B cell (primary cell): ENCODE measurements around the gene ACSF2. TPM values are rescaled to one million over a fixed set of nuclear protein-coding genes. Genes with fewer than 3 reads are reported as not detected.
A peak's percentile ranks its signal among the peaks of the same experiment; 100 is the strongest.
"Not testable (repeated sequence)": the region's sequence is repeated elsewhere in the genome, so short reads cannot be mapped to it uniquely, and the experiment has no call there.

ENCODE experiments used
- ATAC-seq: fragments of 200-7000 bp; cut with Tn5 transposase; one replicate; pipeline ENCODE4 v1.10.0; 2021; ENCODE audit warnings: low read depth, mild to moderate bottlenecking, moderate number of reproducible peaks, moderate library complexity
- CTCF ChIA-PET: fragments of 350-600 bp; sonication (Branson Sonifier 250); formaldehyde crosslinking; loops from one replicate; lab custom pipeline; 2021; ENCODE audit warnings: antibody characterized with exemption, inconsistent platforms; lab: Charles Lee
- POLR2A ChIA-PET: fragments of 350-600 bp; sonication (Branson Sonifier 250); formaldehyde crosslinking; loops from one replicate; lab custom pipeline; 2021; ENCODE audit warnings: antibody characterized with exemption; lab: Charles Lee
- DNase-seq: peaks from one replicate; pipeline ENCODE4 v3.0.0; 2013
- H2AFZ ChIP-seq: 2 replicates; pipeline ENCODE4 v1.6.1; 2012; ENCODE audit warnings: mild to moderate bottlenecking, low read depth, low read length; ENCODE audit not compliant: insufficient read depth, poor library complexity, severe bottlenecking
- H3K27ac ChIP-seq, 2 donors: 1 replicate in 1 of 2; 2 replicates in 1 of 2; pipeline ENCODE4 v1.5.1; 2012 to 2013; ENCODE audit warnings: low read length in 2 of 2, mild to moderate bottlenecking in 2 of 2, moderate library complexity in 1 of 2
- H3K27me3 ChIP-seq, 4 experiments: fragments of 200-600 bp in 1 of 4; sonication (generic) in 1 of 4; replicated peaks in 1 of 4; 1 replicate in 2 of 4; 2 replicates in 2 of 4; pipeline versions ENCODE4 v1.6.1 to v1.7.0; 2013 to 2016; ENCODE audit warnings: low read length in 3 of 4, mild to moderate bottlenecking in 2 of 4, mixed read lengths in 1 of 4, moderate library complexity in 1 of 4; ENCODE audit not compliant: insufficient read depth in 4 of 4, control insufficient read depth in 3 of 4; ENCODE audit errors: control extremely low read depth in 1 of 4
- H3K36me3 ChIP-seq, 2 experiments: replicated peaks in 1 of 2; 1 replicate in 1 of 2; 2 replicates in 1 of 2; pipeline versions ENCODE4 v1.6.1 to v1.7.1; 2013; ENCODE audit warnings: low read length in 1 of 2; ENCODE audit not compliant: insufficient read depth in 2 of 2, control insufficient read depth in 1 of 2; ENCODE audit errors: control extremely low read depth in 1 of 2, extremely low read depth in 1 of 2
- H3K4me1 ChIP-seq, 2 donors: fragments of 200-600 bp in 1 of 2; sonication (generic) in 1 of 2; 1 replicate in 1 of 2; 2 replicates in 1 of 2; pipeline versions ENCODE4 v1.5.1 to v1.6.1; 2013 to 2017; ENCODE audit warnings: low read length in 2 of 2; ENCODE audit not compliant: control insufficient read depth in 2 of 2, insufficient read depth in 2 of 2
- H3K4me2 ChIP-seq: replicated peaks from 2 replicates; pipeline ENCODE3; 2012; ENCODE audit warnings: mild to moderate bottlenecking, low read depth, low read length; ENCODE audit not compliant: poor library complexity, severe bottlenecking
- H3K4me3 ChIP-seq, 5 experiments: fragments of 200-600 bp in 1 of 5; sonication (generic) in 1 of 5; 1 replicate in 3 of 5; 2 replicates in 2 of 5; pipeline versions ENCODE4 v1.5.1 to v1.7.0; 2011 to 2016; ENCODE audit warnings: low read length in 4 of 5, mild to moderate bottlenecking in 4 of 5, low read depth in 2 of 5, control low read depth in 1 of 5, moderate library complexity in 1 of 5; ENCODE audit not compliant: insufficient read depth in 1 of 5; ENCODE audit errors: control extremely low read depth in 1 of 5, extremely low read depth in 1 of 5
- H3K79me2 ChIP-seq: fragments of 200-600 bp; sonication (generic); one replicate; pipeline ENCODE4 v1.6.0; 2016; ENCODE audit warnings: low read length; ENCODE audit not compliant: control insufficient read depth, insufficient read depth
- H3K9ac ChIP-seq: fragments of 200-600 bp; sonication (generic); 2 replicates; pipeline ENCODE4 v1.6.1; 2017; ENCODE audit warnings: mild to moderate bottlenecking, low read length, moderate library complexity
- H3K9me3 ChIP-seq, 3 donors: one replicate each; pipeline versions ENCODE4 v1.6.1 to v1.7.1; 2013; ENCODE audit warnings: low read length in 2 of 3; ENCODE audit not compliant: control insufficient read depth in 2 of 3, insufficient read depth in 1 of 3; ENCODE audit errors: control extremely low read depth in 1 of 3
- H4K20me1 ChIP-seq: 2 replicates; pipeline ENCODE4 v1.6.0; 2012; ENCODE audit warnings: mild to moderate bottlenecking, low read length; ENCODE audit not compliant: insufficient read depth, control insufficient read depth, poor library complexity, severe bottlenecking
- H3K27ac Mint-ChIP-seq: one replicate; pipeline ENCODE4 v1.8.0; 2021; ENCODE audit warnings: mixed read lengths
- H3K27me3 Mint-ChIP-seq: one replicate; pipeline ENCODE4 v1.8.0; 2021; ENCODE audit warnings: mixed read lengths
- H3K4me1 Mint-ChIP-seq: one replicate; pipeline ENCODE4 v1.8.0; 2021; ENCODE audit warnings: mixed read lengths
- H3K4me3 Mint-ChIP-seq: one replicate; pipeline ENCODE4 v1.8.0; 2021; ENCODE audit warnings: mixed read lengths
- H3K9me3 Mint-ChIP-seq: one replicate; pipeline ENCODE4 v1.8.0; 2022; ENCODE audit warnings: mixed read lengths; ENCODE audit not compliant: insufficient read depth
- CTCF ChIP-seq: fragments of 200-600 bp; IDR thresholded peaks from one replicate; pipeline ENCODE4 v1.8.0; 2022; ENCODE audit warnings: antibody characterized with exemption, mild to moderate bottlenecking
- EZH2 ChIP-seq: IDR thresholded peaks from 2 replicates; pipeline ENCODE4 v1.6.1; 2012; ENCODE audit warnings: borderline replicate concordance, low read depth, mild to moderate bottlenecking, moderate library complexity, low read length; ENCODE audit not compliant: insufficient read depth, poor library complexity, severe bottlenecking
- WGBS: methylation state at CpG from one replicate; pipeline ENCODE4 v1.1.5; 2013; ENCODE audit warnings: missing lambda C conversion rate; ENCODE audit not compliant: insufficient coverage; 5-methylcytosine and 5-hydroxymethylcytosine counted together
- intact Hi-C: fragments of 100-400 bp; cut with micrococcal nuclease; formaldehyde crosslinking; loops from one replicate; pipeline ENCODE4 v1.10.0; 2022
- polyA plus RNA-seq: library from polyadenylated mRNA; depleted of rRNA; stranded (reverse); fragments of >200 nt; gene quantifications from 2 replicates; pipeline ENCODE4 v1.2.3, GENCODE V29; 2012
- total RNA-seq, 2 donors: library from RNA; stranded (reverse); fragments of 120-200 nt in 1 of 2; gene quantifications; 1 replicate in 1 of 2; 2 replicates in 1 of 2; pipeline versions ENCODE4 v1.2.3 to v1.2.4, GENCODE V29; 2013 to 2022

ACSF2 gene
- total and polyA plus RNA-seq, 2 donors (not counting 1 experiment from before 2014, with no cell fraction given), result 59.6 to 66.1 TPM

GRCh38 chr17:50475362-50475761 lies 49.3 kb downstream of the ACSF2 start:
- Histone ChIP-seq H3K79me2 (no peaks in the 10 kb centered on the region), H3K9me3 (no peaks in the 10 kb centered on the region), H3K4me1 (peaks cover 13 to 22% of the 10 kb centered on the region in 2 donors), H3K27ac (no peak overlapping the region), H3K36me3 (peaks cover 0 to 2% of the 10 kb centered on the region in 2 experiments), H3K9ac (no peak overlapping the region), H3K27me3 (peaks cover 0 to 7% (median 0%) of the 10 kb centered on the region in 4 experiments), H3K4me3 (no peak overlapping the region), H3K4me2 (no peak overlapping the region), H4K20me1 (peaks cover 7% of the 10 kb centered on the region), H2AFZ (no peak overlapping the region)
- ATAC-seq (no peak), DNase-seq (no peak)
- Mint-ChIP-seq H3K27me3 (peaks cover 3% of the 10 kb centered on the region), H3K27ac (no peak overlapping the region), H3K4me3 (no peak overlapping the region), H3K9me3 (no peaks in the 10 kb centered on the region), H3K4me1 (peaks cover 20% of the 10 kb centered on the region)
- intact Hi-C loops, result loop anchor here (5.0 kb wide), 1 partner anchor 232 kb away; the partner anchor contains the start of gene ANKRD40
- no peak for TF ChIP-seq CTCF
- no peak for TF ChIP-seq EZH2
- WGBS, result 98% methylated on average over 4 of the region's 4 CpGs
- CTCF ChIA-PET, result interaction anchor here (1.5 kb wide), 1 partner anchor 113 kb away, joined by 3 read pairs; no protein-coding TSS in a partner anchor
- POLR2A ChIA-PET, result interaction anchor here (0.5 kb wide), 1 partner anchor 55 kb away, joined by 3 read pairs; no protein-coding TSS in a partner anchor

- POLR2A ChIA-PET, result interaction anchor here (0.5 to 0.7 kb wide), 2 partner anchors 55 to 279 kb away, joined by 3 to 4 read pairs; no protein-coding TSS in a partner anchor
- not testable (repeated sequence) for H3K9me3 Mint-ChIP-seq, H2AFZ ChIP-seq, H3K9me3 ChIP-seq, H3K79me2 ChIP-seq, H3K4me2 ChIP-seq, H3K27me3 Mint-ChIP-seq, H4K20me1 ChIP-seq, H3K4me3 ChIP-seq, DNase-seq, H3K36me3 ChIP-seq, H3K27ac ChIP-seq, H3K4me3 Mint-ChIP-seq, H3K27me3 ChIP-seq, ATAC-seq, H3K9ac ChIP-seq
- H3K4me1 ChIP-seq, result peaks cover 13 to 22% of the 10 kb centered on the region in 2 donors
- peaks cover 21% of the 10 kb centered on the region for H3K4me1 Mint-ChIP-seq
- WGBS, result 56% methylated on average over 5 of the region's 33 CpGs
- CTCF ChIA-PET, result interaction anchor here (1.4 to 1.5 kb wide), 2 partner anchors 78 to 113 kb away, joined by 3 to 13 read pairs; partner anchors contain the start of gene LRRC59
- peak overlapping the region; percentile 35 for H3K27ac Mint-ChIP-seq
- intact Hi-C loops, result loop anchor here (5.0 kb wide), 1 partner anchor 231 kb away; the partner anchor contains the start of gene ANKRD40
Measured at GRCh38 chr17:50475775-50476544, 49.9 kb downstream of the ACSF2 start.
